SK-N-SH (cell line): ENCODE results near the gene RPL39L. TPM values are rescaled to one million over a fixed set of nuclear protein-coding genes. Genes with fewer than 3 reads are reported as not detected.

ENCODE experiments used
- CTCF ChIA-PET: fragments of 300-600, 350-600 bp; formaldehyde crosslinking; extraction: SDS; loops from one replicate; lab custom pipeline; 2021; lab: Yijun Ruan, JAX
- POLR2A ChIA-PET: fragments of 350-600 bp; sonication (Branson Sonifier 250); formaldehyde crosslinking; extraction: SDS; loops from one replicate; lab custom pipeline; 2020; ENCODE audit warnings: antibody characterized with exemption, inconsistent platforms; lab: Yijun Ruan, JAX
- DNase-seq: peaks from one replicate; pipeline ENCODE4 v3.0.0; 2012
- H2AFZ ChIP-seq: fragments of 200-600 bp; sonication (generic); 2 replicates; pipeline ENCODE4 v1.8.1; 2016; ENCODE audit warnings: antibody characterized with exemption, mild to moderate bottlenecking, low read depth
- H3F3A ChIP-seq: fragments of 200-600 bp; sonication (generic); replicated peaks from 2 replicates; pipeline ENCODE3; 2016; ENCODE audit warnings: antibody characterized with exemption, mild to moderate bottlenecking; ENCODE audit not compliant: insufficient read depth
- H3K27ac ChIP-seq, 2 experiments: fragments of 200-500 bp in 1 of 2; fragments of 200-600 bp in 1 of 2; sonication (Bioruptor generic) in 1 of 2; sonication (generic), shearing (Covaris generic) in 1 of 2; 2 replicates each; pipeline versions ENCODE4 v1.5.1 to v1.6.1; 2014 to 2016; ENCODE audit warnings: low read depth in 2 of 2, inconsistent platforms in 1 of 2, low read length in 1 of 2, mild to moderate bottlenecking in 1 of 2, mixed read lengths in 1 of 2
- H3K27me3 ChIP-seq: fragments of 200-600 bp; sonication (generic), shearing (Covaris generic); 2 replicates; pipeline ENCODE4 v1.6.1; 2016; ENCODE audit warnings: mixed run types; ENCODE audit not compliant: insufficient read depth
- H3K36me3 ChIP-seq, 2 experiments: fragments of 200-500 bp in 1 of 2; fragments of 200-600 bp in 1 of 2; sonication (Bioruptor generic) in 1 of 2; sonication (generic) in 1 of 2; replicated peaks in 1 of 2; 2 replicates each; pipeline versions ENCODE3 to v1.5.1; 2014 to 2016; ENCODE audit warnings: low read length in 1 of 2, mild to moderate bottlenecking in 1 of 2; ENCODE audit not compliant: insufficient read depth in 2 of 2, control insufficient read depth in 1 of 2
- H3K4me1 ChIP-seq, 2 experiments: fragments of 200-500 bp in 1 of 2; fragments of 200-600 bp in 1 of 2; sonication (Bioruptor generic) in 1 of 2; sonication (generic), shearing (Covaris generic) in 1 of 2; 2 replicates each; pipeline versions ENCODE4 v1.5.1 to v1.6.1; 2014 to 2016; ENCODE audit warnings: low read depth in 1 of 2, low read length in 1 of 2, mixed run types in 1 of 2; ENCODE audit not compliant: insufficient read depth in 2 of 2, control insufficient read depth in 1 of 2
- H3K4me2 ChIP-seq: fragments of 200-600 bp; sonication (generic), shearing (Covaris generic); 2 replicates; pipeline ENCODE4 v1.6.1; 2017; ENCODE audit warnings: mixed run types
- H3K4me3 ChIP-seq, 2 experiments: fragments of 200-500 bp in 1 of 2; fragments of 200-600 bp in 1 of 2; sonication (Bioruptor generic) in 1 of 2; sonication (generic), shearing (Covaris generic) in 1 of 2; 2 replicates each; pipeline versions ENCODE4 v1.5.1 to v1.8.1; 2014 to 2016; ENCODE audit warnings: low read depth in 2 of 2, inconsistent platforms in 1 of 2, low read length in 1 of 2, mild to moderate bottlenecking in 1 of 2, mixed read lengths in 1 of 2, moderate library complexity in 1 of 2
- H3K79me2 ChIP-seq: fragments of 200-600 bp; sonication (generic); 2 replicates; pipeline ENCODE4 v1.8.1; 2017; ENCODE audit warnings: mild to moderate bottlenecking; ENCODE audit not compliant: insufficient read depth
- H3K9ac ChIP-seq: fragments of 200-600 bp; sonication (generic); 2 replicates; pipeline ENCODE4 v1.6.1; 2017; ENCODE audit warnings: mixed run types
- H3K9me2 ChIP-seq: fragments of 200-600 bp; sonication (generic); 2 replicates; pipeline ENCODE4 v1.6.1; 2017; ENCODE audit warnings: mixed run types
- H3K9me3 ChIP-seq: fragments of 200-600 bp; sonication (generic); 2 replicates; pipeline ENCODE4 v1.6.1; 2017; ENCODE audit warnings: mixed run types, mild to moderate bottlenecking, moderate library complexity
- H4K20me1 ChIP-seq: fragments of 200-600 bp; sonication (generic); 2 replicates; pipeline ENCODE4 v1.6.1; 2017; ENCODE audit warnings: mild to moderate bottlenecking, mixed run types; ENCODE audit not compliant: insufficient read depth
- CHD2 ChIP-seq: fragments of 150-350 bp; IDR thresholded peaks from 2 replicates; pipeline ENCODE4 v1.6.1; 2018; ENCODE audit warnings: low read length; ENCODE audit not compliant: partially characterized antibody
- ELF1 ChIP-seq: IDR thresholded peaks from 2 replicates; pipeline ENCODE4 v1.4.0; 2012
- EP300 ChIP-seq, 2 experiments: IDR thresholded peaks; 2 replicates each; pipeline versions ENCODE4 v1.4.0 to v1.6.1; 2012; ENCODE audit warnings: borderline replicate concordance in 1 of 2, low read depth in 1 of 2, low read length in 1 of 2
- FOSL2 ChIP-seq: IDR thresholded peaks from 2 replicates; pipeline ENCODE4 v1.4.0; 2012; ENCODE audit warnings: low read depth, mild to moderate bottlenecking, moderate library complexity, borderline replicate concordance
- GABPA ChIP-seq: IDR thresholded peaks from 2 replicates; pipeline ENCODE4 v1.4.0; 2012; ENCODE audit warnings: low read depth, mild to moderate bottlenecking
- GATA2 ChIP-seq: sonication (generic); formaldehyde crosslinking; IDR thresholded peaks from 2 replicates; pipeline ENCODE4 v1.5.0; 2020; ENCODE audit warnings: mild to moderate bottlenecking, missing genetic modification reagents
- JUND ChIP-seq: IDR thresholded peaks from 2 replicates; pipeline ENCODE4 v1.4.0; 2012
- MAX ChIP-seq: IDR thresholded peaks from 2 replicates; pipeline ENCODE4 v1.4.0; 2012; ENCODE audit warnings: low read depth
- NRF1 ChIP-seq: IDR thresholded peaks from 2 replicates; pipeline ENCODE4 v1.6.1; 2012; ENCODE audit warnings: low read depth, mild to moderate bottlenecking, low read length
- PBX3 ChIP-seq: IDR thresholded peaks from 2 replicates; pipeline ENCODE4; 2012
- RCOR1 ChIP-seq: fragments of 150-350 bp; IDR thresholded peaks from 2 replicates; pipeline ENCODE4 v1.6.1; 2017; ENCODE audit warnings: antibody characterized with exemption, low read length
- REST ChIP-seq: IDR thresholded peaks from 2 replicates; pipeline ENCODE4 v1.6.1; 2012; ENCODE audit warnings: mild to moderate bottlenecking, low read depth, low read length, moderate library complexity
- RFX5 ChIP-seq: IDR thresholded peaks from 2 replicates; pipeline ENCODE4 v1.6.1; 2012; ENCODE audit warnings: mild to moderate bottlenecking, improper control_type of control experiment, low read length
- RXRA ChIP-seq: IDR thresholded peaks from 2 replicates; pipeline ENCODE4 v1.4.0; 2012; ENCODE audit warnings: low read depth, mild to moderate bottlenecking, borderline replicate concordance
- TAF1 ChIP-seq: IDR thresholded peaks from 2 replicates; pipeline ENCODE4 v1.6.1; 2012; ENCODE audit warnings: low read depth, mild to moderate bottlenecking, low read length, moderate library complexity, borderline replicate concordance
- TCF12 ChIP-seq: IDR thresholded peaks from 2 replicates; pipeline ENCODE4 v1.4.0; 2012
- TEAD4 ChIP-seq: IDR thresholded peaks from 2 replicates; pipeline ENCODE4 v1.4.0; 2012; ENCODE audit warnings: mild to moderate bottlenecking, borderline replicate concordance; ENCODE audit not compliant: insufficient read depth
- USF2 ChIP-seq: fragments of 150-350 bp; IDR thresholded peaks from 2 replicates; pipeline ENCODE4 v1.6.1; 2017; ENCODE audit warnings: antibody characterized with exemption, low read length, low read depth, borderline replicate concordance
- YY1 ChIP-seq: IDR thresholded peaks from 2 replicates; pipeline ENCODE4 v1.4.0; 2012; ENCODE audit warnings: low read depth, mild to moderate bottlenecking
- WGBS: methylation state at CpG from one replicate; pipeline ENCODE4 v1.1.6; 2017; ENCODE audit warnings: low lambda C conversion rate; 5-methylcytosine and 5-hydroxymethylcytosine counted together
- polyA plus RNA-seq, 3 experiments: library from polyadenylated mRNA; depleted of rRNA; stranded (reverse); fragments of >200 nt; gene quantifications; 2 replicates each; pipeline ENCODE4 v1.2.3, GENCODE V29; 2012

The RPL39L gene
- polyA plus RNA-seq, 1 of the 3 experiments (the other 2 are of a cell fraction), result 25.3 TPM

GRCh38 chr3:187080799-187081450 is 58.4 kb downstream of the RPL39L start:
- 88% methylated on average over 13 of the region's 13 CpGs for WGBS
- ChIA-PET POLR2A (no interaction called here), CTCF (no interaction called here)
- no peaks in the 10 kb centered on the region for H4K20me1 ChIP-seq
- no peak for DNase-seq
- no peak overlapping the region for H2AFZ ChIP-seq
- no peaks in the 10 kb centered on the region for H3F3A ChIP-seq
- H3K4me3 ChIP-seq, result no peak overlapping the region
- no peaks in the 10 kb centered on the region for H3K9me3 ChIP-seq
- no peak overlapping the region for H3K9ac ChIP-seq
- H3K36me3 ChIP-seq, result no peaks in the 10 kb centered on the region
- TF ChIP-seq TCF12 (no peak), GABPA (no peak), TAF1 (no peak), EP300 (IDR thresholded peaks at IDR 0.05; ENCODE audit: borderline replicate concordance in 1 of 2, low read depth in 1 of 2, low read length in 1 of 2) (no peak), NRF1 (no peak), MAX (no peak), YY1 (no peak), TEAD4 (no peak), FOSL2 (no peak), ELF1 (no peak)
- H3K27me3 ChIP-seq, result no peaks in the 10 kb centered on the region
- no peaks in the 10 kb centered on the region; a peak in 1 of 4 replicates for H3K4me1 ChIP-seq
- H3K9me2 ChIP-seq, result no peaks in the 10 kb centered on the region
- H3K79me2 ChIP-seq, result no peaks in the 10 kb centered on the region
- no peak overlapping the region for H3K4me2 ChIP-seq
- H3K27ac ChIP-seq, result no peak overlapping the region

- no peaks in the 10 kb centered on the region for H3K27me3 ChIP-seq
- H3K9ac ChIP-seq, result no peak overlapping the region
- no peaks in the 10 kb centered on the region for H3K9me2 ChIP-seq
- no peaks in the 10 kb centered on the region for H3K9me3 ChIP-seq
- TF ChIP-seq MAX (no peak), TAF1 (no peak), GABPA (no peak), USF2 (no peak), TEAD4 (no peak), JUND (no peak), PBX3 (no peak), NRF1 (no peak), CHD2 (no peak), RFX5 (no peak), RCOR1 (no peak), GATA2 (CRISPR knock-in tag) (no peak), RXRA (no peak), REST (no peak)
- no peak overlapping the region for H3K4me3 ChIP-seq
- no peaks in the 10 kb centered on the region for H3F3A ChIP-seq
- ChIA-PET POLR2A (no interaction called here), CTCF (no interaction called here)
- H3K36me3 ChIP-seq, result no peaks in the 10 kb centered on the region
- WGBS, result 86% methylated on average over 8 of the region's 8 CpGs
- no peaks in the 10 kb centered on the region for H3K79me2 ChIP-seq
- no peak overlapping the region for H2AFZ ChIP-seq
- no peak overlapping the region for H3K27ac ChIP-seq
- no peaks in the 10 kb centered on the region for H4K20me1 ChIP-seq
- no peaks in the 10 kb centered on the region; a peak in 1 of 4 replicates for H3K4me1 ChIP-seq
- DNase-seq, result no peak
- no peak overlapping the region for H3K4me2 ChIP-seq
Observed at GRCh38 chr3:187079090-187080022, 59.9 kb downstream of the RPL39L start.
